Measurements from ENCODE around the gene LEMD2.

The LEMD2 gene

DNA sequence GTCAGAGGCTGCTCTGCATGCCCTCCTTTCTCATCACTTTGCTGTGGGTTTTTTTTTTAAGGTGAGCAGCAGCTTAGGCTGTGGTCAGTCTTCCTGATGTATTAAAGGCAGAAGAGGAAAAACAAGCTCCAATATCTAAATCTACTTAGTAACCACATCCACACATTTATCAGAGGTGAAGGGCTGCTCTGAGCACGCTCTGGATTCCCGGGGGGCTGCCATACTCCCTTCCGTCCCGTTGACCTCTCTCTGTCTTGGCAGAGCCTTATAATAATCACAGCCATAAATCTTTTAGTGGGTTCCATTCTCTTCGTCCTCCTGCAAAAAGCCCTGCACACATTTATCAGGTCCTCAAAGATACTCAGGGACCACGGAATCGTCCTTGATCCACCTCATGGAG lies 2.7 kb upstream of the LEMD2 start:
- DNase-seq = no peak

DNA sequence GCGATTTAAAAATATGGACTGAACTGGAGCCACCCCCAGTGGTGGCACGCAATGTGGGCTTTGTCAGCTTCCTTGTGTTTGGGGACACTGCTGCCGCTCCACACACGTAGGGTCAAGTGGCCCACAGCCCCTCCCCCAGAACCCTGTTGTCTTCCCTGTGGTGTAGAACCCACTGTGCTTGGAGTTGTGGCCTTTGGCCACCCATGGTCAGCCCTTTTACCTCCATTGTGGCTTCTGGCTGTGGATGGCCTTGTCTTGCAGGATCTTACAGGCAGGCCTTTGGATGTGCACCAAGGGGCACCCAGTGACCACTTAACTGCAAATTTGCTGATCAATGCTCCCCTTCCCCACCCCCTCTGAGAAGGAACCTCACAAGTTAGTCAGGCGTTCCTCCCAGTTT lies 2.0 kb upstream of the LEMD2 start:
- no peak for DNase-seq

GRCh38 chr6:33790379-33790778 lies 1.4 kb upstream of the LEMD2 start:
- no peak for DNase-seq

DNA sequence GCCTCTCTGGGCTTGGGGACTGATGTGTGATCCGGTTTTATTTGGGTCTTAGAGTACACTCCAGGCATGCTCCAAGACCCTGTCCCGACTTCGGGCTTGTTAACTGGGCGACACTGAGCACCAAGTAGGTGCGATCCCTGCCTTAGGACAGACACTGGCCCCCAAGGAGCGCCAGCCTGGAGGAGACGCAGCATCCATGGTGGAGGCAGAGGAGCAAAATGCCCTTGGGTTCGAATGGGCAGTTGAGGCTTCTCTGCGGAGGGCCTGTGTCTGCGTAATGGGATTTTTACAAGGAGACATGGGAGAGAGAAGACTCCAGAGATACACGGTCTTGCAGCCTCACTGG lies 593 bp upstream of the LEMD2 start:
- no peak for DNase-seq

- DNase-seq = no peak
Measured at GRCh38 chr6:33787954-33788693, 806 bp downstream of the LEMD2 start.

- no peak for DNase-seq
Measured at GRCh38 chr6:33787346-33787953, 1.5 kb downstream of the LEMD2 start.

DNA sequence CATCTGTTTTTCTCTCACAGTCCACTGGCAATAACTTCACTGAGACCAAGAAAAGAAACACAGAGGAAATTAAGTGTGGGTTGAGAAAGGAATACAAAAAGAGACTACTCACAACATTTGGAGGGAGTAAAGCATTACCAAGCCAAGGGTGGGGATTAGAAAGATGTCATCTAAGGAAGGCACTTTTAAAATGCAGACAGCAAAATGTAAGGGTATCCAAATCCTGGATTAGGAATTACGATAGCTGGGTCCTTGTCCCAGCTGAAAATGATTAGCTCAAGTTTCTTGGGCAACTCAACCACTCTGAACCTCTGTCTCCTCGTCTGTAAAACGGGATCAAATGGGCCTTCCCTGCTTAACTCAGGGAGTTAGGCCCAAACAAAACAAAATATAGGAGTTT lies 2.2 kb downstream of the LEMD2 start:
- no peak for DNase-seq

- DNase-seq = no peak
Measured at GRCh38 chr6:33785778-33786177, 3.2 kb downstream of the LEMD2 start.

- DNase-seq = no peak
Measured at GRCh38 chr6:33784787-33785186, 4.1 kb downstream of the LEMD2 start.

- no peak for DNase-seq
Measured at GRCh38 chr6:33783781-33784520, 5.0 kb downstream of the LEMD2 start.

GRCh38 chr6:33782561-33782960 lies 6.4 kb downstream of the LEMD2 start:
- no peak for DNase-seq

- DNase-seq = no peak
Measured at GRCh38 chr6:33781131-33781975, 7.6 kb downstream of the LEMD2 start.

DNA sequence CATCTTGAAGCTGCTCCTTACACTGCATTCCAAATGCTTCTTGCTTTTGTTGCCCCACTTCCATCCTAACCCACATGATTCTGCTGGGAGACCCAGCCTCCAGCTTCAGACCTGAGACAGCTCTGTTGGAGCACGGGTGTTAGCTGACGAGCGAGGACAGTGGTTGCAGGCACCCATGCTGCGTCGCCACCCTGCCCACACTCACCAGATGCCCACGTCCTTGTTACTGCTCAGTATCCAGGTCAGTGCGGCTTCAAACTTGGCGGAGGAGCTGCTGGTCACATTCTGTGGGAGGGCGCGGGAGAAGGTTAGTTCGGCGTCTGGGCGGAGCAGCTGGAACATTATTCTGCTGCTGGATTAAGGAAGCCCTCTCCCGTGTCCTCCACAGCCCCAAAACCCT lies 9.0 kb downstream of the LEMD2 start:
- DNase-seq = no peak

- no peak for DNase-seq
Measured at GRCh38 chr6:33779290-33779689, 9.6 kb downstream of the LEMD2 start.

DNA sequence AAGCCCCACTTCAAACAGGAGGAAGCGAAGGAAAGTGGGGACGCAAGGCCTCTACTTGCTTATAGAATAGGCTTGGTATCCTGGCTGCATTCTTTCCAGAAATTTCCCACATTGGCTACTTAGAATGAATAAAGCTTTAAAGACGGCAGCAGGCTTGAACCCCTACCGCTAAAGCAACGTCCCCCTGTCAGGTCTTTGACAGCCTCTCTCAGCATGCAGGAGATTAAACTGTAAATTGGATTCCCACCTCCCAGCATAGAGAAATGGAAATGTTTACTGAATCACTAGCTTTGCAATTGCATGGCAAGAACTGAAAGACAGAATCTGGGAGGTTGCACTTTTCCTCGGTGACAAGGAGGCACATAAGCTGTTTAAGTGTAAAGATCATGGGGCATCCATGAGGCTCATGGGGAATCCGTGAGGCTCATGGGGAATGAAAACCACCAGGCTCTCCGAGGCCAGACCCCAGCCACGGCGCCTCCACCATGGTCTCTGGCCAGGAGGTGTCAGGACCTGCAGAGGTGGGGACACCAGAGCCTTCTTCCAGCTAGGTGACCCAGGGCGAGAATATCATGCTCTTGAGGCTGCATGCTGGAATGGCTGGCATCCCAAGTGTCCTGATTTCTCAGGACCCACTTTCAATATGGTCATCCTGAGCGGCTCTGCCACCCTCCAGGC lies 10.3 kb downstream of the LEMD2 start:
- no peak for DNase-seq

GRCh38 chr6:33777398-33778388 lies 11.2 kb downstream of the LEMD2 start:
- no peak for DNase-seq

GRCh38 chr6:33776764-33777163 lies 12.2 kb downstream of the LEMD2 start:
- DNase-seq = no peak

GRCh38 chr6:33776186-33776585 lies 12.7 kb downstream of the LEMD2 start:
- no peak for DNase-seq

DNA sequence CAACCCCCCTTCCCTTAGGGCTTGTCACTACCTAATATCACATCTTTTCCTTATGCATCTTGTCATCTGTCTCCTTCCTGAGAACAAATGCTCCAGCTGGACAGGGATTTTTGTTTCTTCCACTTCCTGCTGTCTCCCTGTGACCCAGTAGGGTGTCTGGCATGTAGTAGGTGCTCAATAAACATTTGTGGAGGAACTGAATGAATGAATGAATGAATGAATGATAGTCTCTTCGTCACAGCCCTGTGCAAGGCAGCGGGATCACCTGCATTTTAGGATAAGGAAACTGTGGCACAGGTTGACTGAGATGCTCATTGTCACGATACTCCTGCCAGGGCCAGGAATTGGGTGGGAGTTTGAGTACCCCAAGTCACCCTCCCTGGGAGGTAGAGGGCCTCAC lies 14.2 kb downstream of the LEMD2 start:
- DNase-seq = no peak

DNA sequence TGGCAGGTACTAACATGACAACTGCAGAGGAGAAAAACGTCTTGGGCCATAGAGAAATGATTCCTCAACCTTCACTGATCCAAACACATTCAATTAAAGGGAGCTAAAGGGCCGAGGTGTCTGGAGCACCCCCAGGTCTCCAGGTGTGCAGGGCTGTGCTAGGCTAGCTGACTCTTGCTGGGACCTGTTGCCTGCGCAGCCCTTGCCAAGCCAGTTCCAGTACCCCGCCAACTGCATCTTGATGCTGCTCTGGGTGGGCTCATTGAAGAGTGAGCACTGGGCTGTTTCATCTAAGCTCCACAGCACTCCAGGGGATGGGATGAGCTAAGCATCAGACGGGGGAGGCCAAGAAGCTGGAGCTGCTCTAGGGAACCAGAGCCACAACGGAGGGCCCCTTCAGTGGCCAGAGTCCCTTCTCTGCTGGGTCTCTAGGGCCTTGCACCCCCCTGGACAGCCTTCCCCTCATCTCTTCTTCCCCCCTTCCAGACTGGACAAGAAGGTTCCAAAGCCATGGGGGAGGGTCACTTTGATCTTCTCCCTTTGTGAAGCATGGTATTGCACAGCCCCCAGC lies 15.9 kb downstream of the LEMD2 start:
- no peak for DNase-seq

All from NCI-H2107 (cell line).